ENCODE measurements around the gene CLCN2.

CLCN2 gene

GRCh38 chr3:184323696-184324095 lies 37.7 kb downstream of the CLCN2 start:
- ATAC-seq (ENCODE audit: low read depth) = no peak

GRCh38 chr3:184322731-184323487 lies 38.5 kb downstream of the CLCN2 start:
- TF ChIP-seq, protein P1, sequence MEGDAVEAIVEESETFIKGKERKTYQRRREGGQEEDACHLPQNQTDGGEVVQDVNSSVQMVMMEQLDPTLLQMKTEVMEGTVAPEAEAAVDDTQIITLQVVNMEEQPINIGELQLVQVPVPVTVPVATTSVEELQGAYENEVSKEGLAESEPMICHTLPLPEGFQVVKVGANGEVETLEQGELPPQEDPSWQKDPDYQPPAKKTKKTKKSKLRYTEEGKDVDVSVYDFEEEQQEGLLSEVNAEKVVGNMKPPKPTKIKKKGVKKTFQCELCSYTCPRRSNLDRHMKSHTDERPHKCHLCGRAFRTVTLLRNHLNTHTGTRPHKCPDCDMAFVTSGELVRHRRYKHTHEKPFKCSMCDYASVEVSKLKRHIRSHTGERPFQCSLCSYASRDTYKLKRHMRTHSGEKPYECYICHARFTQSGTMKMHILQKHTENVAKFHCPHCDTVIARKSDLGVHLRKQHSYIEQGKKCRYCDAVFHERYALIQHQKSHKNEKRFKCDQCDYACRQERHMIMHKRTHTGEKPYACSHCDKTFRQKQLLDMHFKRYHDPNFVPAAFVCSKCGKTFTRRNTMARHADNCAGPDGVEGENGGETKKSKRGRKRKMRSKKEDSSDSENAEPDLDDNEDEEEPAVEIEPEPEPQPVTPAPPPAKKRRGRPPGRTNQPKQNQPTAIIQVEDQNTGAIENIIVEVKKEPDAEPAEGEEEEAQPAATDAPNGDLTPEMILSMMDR (IDR thresholded peaks at IDR 0.05; ENCODE audit: poor library complexity, severe bottlenecking) = no peak
- DNase-seq (ENCODE audit: low spot score) (no peak), ATAC-seq (ENCODE audit: low read depth) (no peak)
- Histone ChIP-seq H3K4me3 (ENCODE audit: severe bottlenecking) (no peak overlapping the region), H3K27ac (ENCODE audit: poor library complexity, severe bottlenecking) (no peak overlapping the region), H3K27me3 (ENCODE audit: insufficient read depth, poor library complexity, severe bottlenecking) (no peaks in the 10 kb centered on the region), H3K4me1 (ENCODE audit: insufficient read depth, poor library complexity, severe bottlenecking) (peaks cover 13% of the 10 kb centered on the region), H3K9me3 (ENCODE audit: severe bottlenecking) (no peaks in the 10 kb centered on the region), H3K36me3 (ENCODE audit: low read depth) (peaks cover 94% of the 10 kb centered on the region)

More at GRCh38 chr3:184323696-184324095, 37.7 kb downstream of the CLCN2 start:
- Histone ChIP-seq H3K27ac (ENCODE audit: poor library complexity, severe bottlenecking) (no peak overlapping the region), H3K36me3 (ENCODE audit: low read depth) (peaks cover 94% of the 10 kb centered on the region), H3K4me3 (ENCODE audit: severe bottlenecking) (no peak overlapping the region), H3K4me1 (ENCODE audit: insufficient read depth, poor library complexity, severe bottlenecking) (peaks cover 13% of the 10 kb centered on the region), H3K27me3 (ENCODE audit: insufficient read depth, poor library complexity, severe bottlenecking) (no peaks in the 10 kb centered on the region), H3K9me3 (ENCODE audit: severe bottlenecking) (no peaks in the 10 kb centered on the region)
- DNase-seq (ENCODE audit: low spot score) = no peak
- TF ChIP-seq, protein P1 (IDR thresholded peaks at IDR 0.05; ENCODE audit: poor library complexity, severe bottlenecking) = no peak

DNA sequence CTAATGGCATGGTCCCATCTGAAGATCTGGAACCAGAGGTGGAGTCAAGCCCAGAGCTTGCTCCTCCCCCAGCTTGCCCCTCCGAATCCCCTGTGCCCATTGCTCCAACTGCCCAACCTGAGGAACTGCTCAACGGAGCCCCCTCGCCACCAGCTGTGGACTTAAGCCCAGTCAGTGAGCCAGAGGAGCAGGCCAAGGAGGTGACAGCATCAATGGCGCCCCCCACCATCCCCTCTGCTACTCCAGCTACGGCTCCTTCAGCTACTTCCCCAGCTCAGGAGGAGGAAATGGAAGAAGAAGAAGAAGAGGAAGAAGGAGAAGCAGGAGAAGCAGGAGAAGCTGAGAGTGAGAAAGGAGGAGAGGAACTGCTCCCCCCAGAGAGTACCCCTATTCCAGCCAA lies 39.7 kb downstream of the CLCN2 start:
- TF ChIP-seq, protein P1 (IDR thresholded peaks at IDR 0.05; ENCODE audit: poor library complexity, severe bottlenecking) = no peak
- no peak for ATAC-seq (ENCODE audit: low read depth)
- Histone ChIP-seq H3K27ac (ENCODE audit: poor library complexity, severe bottlenecking) (no peak overlapping the region), H3K36me3 (ENCODE audit: low read depth) (peaks cover 94% of the 10 kb centered on the region), H3K4me1 (ENCODE audit: insufficient read depth, poor library complexity, severe bottlenecking) (peaks cover 15% of the 10 kb centered on the region), H3K4me3 (ENCODE audit: severe bottlenecking) (no peak overlapping the region), H3K27me3 (ENCODE audit: insufficient read depth, poor library complexity, severe bottlenecking) (no peaks in the 10 kb centered on the region), H3K9me3 (ENCODE audit: severe bottlenecking) (no peaks in the 10 kb centered on the region)
- no peak for DNase-seq (ENCODE audit: low spot score)

DNA sequence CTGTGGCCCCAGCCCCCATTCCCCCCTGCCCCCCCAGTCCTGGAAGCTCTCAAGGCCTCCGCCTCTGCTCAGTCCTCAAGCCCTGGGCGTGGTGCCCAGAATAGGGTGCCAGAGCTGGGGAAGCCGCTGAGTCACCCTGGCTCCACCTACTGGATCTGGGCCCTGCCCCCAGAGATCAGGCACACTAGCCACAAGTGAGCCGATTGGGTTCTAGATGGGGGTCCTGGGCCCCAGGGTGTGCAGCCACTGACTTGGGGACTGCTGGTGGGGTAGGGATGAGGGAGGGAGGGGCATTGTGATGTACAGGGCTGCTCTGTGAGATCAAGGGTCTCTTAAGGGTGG lies 41.3 kb downstream of the CLCN2 start:
- ATAC-seq (ENCODE audit: low read depth) (peak; percentile 82), DNase-seq (ENCODE audit: low spot score) (peak; percentile 98)
- Histone ChIP-seq H3K9me3 (ENCODE audit: severe bottlenecking) (no peaks in the 10 kb centered on the region), H3K36me3 (ENCODE audit: low read depth) (peaks cover 90% of the 10 kb centered on the region), H3K4me3 (ENCODE audit: severe bottlenecking) (no peak overlapping the region), H3K4me1 (ENCODE audit: insufficient read depth, poor library complexity, severe bottlenecking) (peaks cover 17% of the 10 kb centered on the region), H3K27ac (ENCODE audit: poor library complexity, severe bottlenecking) (peak overlapping the region; percentile 94), H3K27me3 (ENCODE audit: insufficient read depth, poor library complexity, severe bottlenecking) (no peaks in the 10 kb centered on the region)
- TF ChIP-seq, protein P1 (IDR thresholded peaks at IDR 0.05; ENCODE audit: poor library complexity, severe bottlenecking) = no peak

DNA sequence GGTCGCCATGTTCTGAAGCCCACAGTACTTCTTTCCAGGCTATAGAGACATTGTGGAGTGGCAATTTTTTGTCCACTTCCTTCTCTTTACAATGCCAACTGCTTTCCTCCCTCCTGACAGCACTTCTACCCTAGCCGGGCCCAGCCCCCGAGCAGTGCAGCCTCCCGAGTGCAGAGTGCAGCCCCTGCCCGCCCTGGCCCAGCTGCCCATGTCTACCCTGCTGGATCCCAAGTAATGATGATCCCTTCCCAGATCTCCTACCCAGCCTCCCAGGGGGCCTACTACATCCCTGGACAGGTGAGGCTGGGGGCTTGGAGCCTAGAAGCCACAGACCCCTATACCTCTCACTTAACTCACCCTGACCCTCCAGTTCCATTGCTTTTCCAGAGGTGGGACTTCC lies 44.2 kb downstream of the CLCN2 start:
- Histone ChIP-seq H3K27me3 (ENCODE audit: insufficient read depth, poor library complexity, severe bottlenecking) (no peaks in the 10 kb centered on the region), H3K4me1 (ENCODE audit: insufficient read depth, poor library complexity, severe bottlenecking) (peaks cover 17% of the 10 kb centered on the region), H3K9me3 (ENCODE audit: severe bottlenecking) (no peaks in the 10 kb centered on the region), H3K36me3 (ENCODE audit: low read depth) (peaks cover 62% of the 10 kb centered on the region), H3K27ac (ENCODE audit: poor library complexity, severe bottlenecking) (peak overlapping the region; percentile 94), H3K4me3 (ENCODE audit: severe bottlenecking) (no peak overlapping the region)
- TF ChIP-seq, protein P1 (IDR thresholded peaks at IDR 0.05; ENCODE audit: poor library complexity, severe bottlenecking) = no peak
- DNase-seq (ENCODE audit: low spot score) (no peak), ATAC-seq (ENCODE audit: low read depth) (no peak)

All from RWPE2 (cell line).